Brain microvascular endothelial cell (primary cell): ENCODE results near the gene MYLK4.

Source experiments
- DNase-seq: peaks from one replicate; pipeline ENCODE4 v3.0.0-alpha.2; 2020
- H3K27ac ChIP-seq: fragments of 250-450 bp; sonication (Bioruptor Pico); 2 replicates; pipeline ENCODE4 v1.5.1; 2020; ENCODE audit warnings: mild to moderate bottlenecking, moderate library complexity
- H3K27me3 ChIP-seq: fragments of 250-450 bp; sonication (Bioruptor Pico); replicated peaks from 2 replicates; pipeline ENCODE4 v1.5.1; 2020; ENCODE audit warnings: mild to moderate bottlenecking
- H3K36me3 ChIP-seq: fragments of 250-450 bp; sonication (Bioruptor Pico); replicated peaks from 2 replicates; pipeline ENCODE4 v1.5.1; 2020; ENCODE audit warnings: mild to moderate bottlenecking
- H3K4me3 ChIP-seq: 2 replicates; pipeline ENCODE4 v1.5.1; 2011; ENCODE audit warnings: low read depth, mild to moderate bottlenecking, control low read depth, low read length, moderate library complexity
- in situ Hi-C: cut with HindIII; loops from 2 replicates; pipeline ENCODE4 v1.10.0; 2017; ENCODE audit warnings: low sequenced_read_pairs, low pct_ligation_motif_present
- TF ChIP-seq, protein P1 (sequence below): IDR thresholded peaks from 2 replicates; pipeline ENCODE4 v1.5.1; 2011; ENCODE audit warnings: low read depth, mild to moderate bottlenecking, moderate library complexity, low read length, control low read depth, inconsistent platforms; ENCODE audit errors: missing control alignments

MYLK4 gene

DNA sequence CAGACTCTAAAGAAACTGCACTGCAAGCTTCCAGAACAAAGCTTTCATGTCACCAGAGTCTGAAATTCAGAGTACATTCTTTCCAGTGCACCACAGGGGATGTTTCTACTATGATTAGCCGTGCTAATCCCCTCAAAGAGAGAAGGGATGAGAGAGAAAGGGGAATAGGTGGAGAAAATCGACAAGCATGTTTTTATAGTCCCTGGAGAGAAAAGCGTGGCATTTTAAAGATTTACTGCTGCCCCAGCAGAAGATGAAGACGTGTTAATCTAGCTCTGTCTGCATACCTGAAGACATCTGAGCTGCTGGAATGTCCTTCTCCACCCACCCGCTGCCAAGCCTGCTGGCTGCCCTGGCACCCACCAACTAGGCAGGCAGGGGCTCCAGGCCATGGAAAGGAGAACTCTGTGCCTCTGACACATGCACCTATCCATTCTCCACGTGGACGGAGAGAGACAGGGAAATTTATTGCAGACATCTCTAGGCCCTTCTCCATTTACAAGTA lies 4.1 kb downstream of the MYLK4 start:
- H3K36me3 ChIP-seq, result no peaks in the 10 kb centered on the region
- no peak overlapping the region for H3K4me3 ChIP-seq
- DNase-seq, result no peak
- TF ChIP-seq, protein P1, sequence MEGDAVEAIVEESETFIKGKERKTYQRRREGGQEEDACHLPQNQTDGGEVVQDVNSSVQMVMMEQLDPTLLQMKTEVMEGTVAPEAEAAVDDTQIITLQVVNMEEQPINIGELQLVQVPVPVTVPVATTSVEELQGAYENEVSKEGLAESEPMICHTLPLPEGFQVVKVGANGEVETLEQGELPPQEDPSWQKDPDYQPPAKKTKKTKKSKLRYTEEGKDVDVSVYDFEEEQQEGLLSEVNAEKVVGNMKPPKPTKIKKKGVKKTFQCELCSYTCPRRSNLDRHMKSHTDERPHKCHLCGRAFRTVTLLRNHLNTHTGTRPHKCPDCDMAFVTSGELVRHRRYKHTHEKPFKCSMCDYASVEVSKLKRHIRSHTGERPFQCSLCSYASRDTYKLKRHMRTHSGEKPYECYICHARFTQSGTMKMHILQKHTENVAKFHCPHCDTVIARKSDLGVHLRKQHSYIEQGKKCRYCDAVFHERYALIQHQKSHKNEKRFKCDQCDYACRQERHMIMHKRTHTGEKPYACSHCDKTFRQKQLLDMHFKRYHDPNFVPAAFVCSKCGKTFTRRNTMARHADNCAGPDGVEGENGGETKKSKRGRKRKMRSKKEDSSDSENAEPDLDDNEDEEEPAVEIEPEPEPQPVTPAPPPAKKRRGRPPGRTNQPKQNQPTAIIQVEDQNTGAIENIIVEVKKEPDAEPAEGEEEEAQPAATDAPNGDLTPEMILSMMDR, result no peak
- H3K27me3 ChIP-seq, result no peaks in the 10 kb centered on the region
- in situ Hi-C loops, result no loop called here
- H3K27ac ChIP-seq, result no peak overlapping the region

DNA sequence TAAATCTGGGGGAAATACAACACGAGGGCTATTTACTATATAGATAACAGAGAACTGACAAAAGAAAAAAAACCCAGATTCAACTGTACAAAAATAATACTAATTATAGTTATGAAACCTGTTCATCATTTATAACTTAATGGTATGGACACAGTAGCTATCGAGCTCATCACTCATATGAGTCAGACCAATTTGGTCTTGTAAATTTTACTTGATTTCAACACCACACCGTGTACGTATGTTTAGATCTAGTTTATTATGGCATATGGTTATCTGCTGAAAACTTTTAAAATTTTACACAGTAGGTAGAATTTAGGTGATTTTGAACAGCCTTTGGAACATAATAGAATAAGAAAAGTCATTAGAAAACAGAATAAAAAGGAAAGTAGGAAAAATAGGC lies 5.5 kb downstream of the MYLK4 start:
- TF ChIP-seq, protein P1, result no peak
- in situ Hi-C loops, result no loop called here
- no peak for DNase-seq

DNA sequence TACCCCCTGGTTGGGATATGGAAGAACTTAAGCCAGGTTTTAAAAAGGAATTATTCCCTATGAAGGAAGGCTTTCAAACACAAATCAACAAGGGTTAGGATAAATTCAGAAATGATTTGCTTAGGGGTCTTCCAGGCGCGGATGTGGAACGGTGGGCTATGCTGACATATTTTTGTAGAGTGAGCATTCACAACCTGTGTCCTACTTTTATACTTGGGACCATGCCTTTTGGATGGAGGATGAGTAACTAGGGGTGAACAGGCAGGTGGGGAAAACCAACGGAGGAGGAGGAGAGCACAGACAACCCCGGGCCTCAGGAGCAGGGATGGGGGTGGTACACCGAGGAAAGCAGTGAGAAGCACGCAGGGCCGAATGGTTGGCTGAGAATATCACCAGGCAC lies 5.9 kb downstream of the MYLK4 start:
- Histone ChIP-seq H3K27ac (no peak overlapping the region), H3K4me3 (no peak overlapping the region), H3K27me3 (no peaks in the 10 kb centered on the region), H3K36me3 (no peaks in the 10 kb centered on the region)
- TF ChIP-seq, protein P1, result no peak
- no peak for DNase-seq
- in situ Hi-C loops, result no loop called here

More for the DNA sequence above, 5.5 kb downstream of the MYLK4 start:
- H3K36me3 ChIP-seq, result no peaks in the 10 kb centered on the region
- H3K4me3 ChIP-seq, result no peak overlapping the region
- H3K27ac ChIP-seq, result no peak overlapping the region
- H3K27me3 ChIP-seq, result no peaks in the 10 kb centered on the region

DNA sequence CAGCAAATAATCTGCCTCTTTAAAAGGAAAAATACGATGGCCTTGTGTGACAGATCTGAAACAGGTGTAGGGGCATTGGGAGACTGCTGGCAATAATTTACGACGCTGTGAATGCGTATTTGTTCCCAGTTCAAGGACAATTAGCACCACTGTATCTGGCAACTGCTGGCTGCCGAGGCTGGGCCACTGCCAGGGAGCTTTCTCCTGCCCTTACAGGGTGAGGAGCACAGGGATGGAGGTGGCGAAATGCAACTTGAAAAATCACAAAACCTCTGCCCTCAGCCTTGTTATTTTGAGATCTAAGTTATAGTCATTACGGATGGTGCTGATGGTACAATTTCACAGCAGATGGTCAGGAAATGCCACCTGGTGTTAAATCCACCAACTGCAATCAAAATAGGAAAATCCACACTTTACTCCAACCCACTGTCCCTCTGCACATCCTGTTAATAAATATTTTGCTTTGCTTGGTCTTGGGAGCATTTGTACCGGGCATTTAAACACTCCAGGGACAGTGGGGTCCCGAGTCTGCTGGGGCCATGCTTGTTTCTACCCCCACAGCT lies 6.4 kb downstream of the MYLK4 start:
- TF ChIP-seq, protein P1, result peak; percentile 61
- peak; percentile 19 for DNase-seq
- in situ Hi-C loops, result no loop called here
- H3K27me3 ChIP-seq, result no peaks in the 10 kb centered on the region
- H3K36me3 ChIP-seq, result no peaks in the 10 kb centered on the region
- no peak overlapping the region for H3K4me3 ChIP-seq
- H3K27ac ChIP-seq, result no peak overlapping the region

DNA sequence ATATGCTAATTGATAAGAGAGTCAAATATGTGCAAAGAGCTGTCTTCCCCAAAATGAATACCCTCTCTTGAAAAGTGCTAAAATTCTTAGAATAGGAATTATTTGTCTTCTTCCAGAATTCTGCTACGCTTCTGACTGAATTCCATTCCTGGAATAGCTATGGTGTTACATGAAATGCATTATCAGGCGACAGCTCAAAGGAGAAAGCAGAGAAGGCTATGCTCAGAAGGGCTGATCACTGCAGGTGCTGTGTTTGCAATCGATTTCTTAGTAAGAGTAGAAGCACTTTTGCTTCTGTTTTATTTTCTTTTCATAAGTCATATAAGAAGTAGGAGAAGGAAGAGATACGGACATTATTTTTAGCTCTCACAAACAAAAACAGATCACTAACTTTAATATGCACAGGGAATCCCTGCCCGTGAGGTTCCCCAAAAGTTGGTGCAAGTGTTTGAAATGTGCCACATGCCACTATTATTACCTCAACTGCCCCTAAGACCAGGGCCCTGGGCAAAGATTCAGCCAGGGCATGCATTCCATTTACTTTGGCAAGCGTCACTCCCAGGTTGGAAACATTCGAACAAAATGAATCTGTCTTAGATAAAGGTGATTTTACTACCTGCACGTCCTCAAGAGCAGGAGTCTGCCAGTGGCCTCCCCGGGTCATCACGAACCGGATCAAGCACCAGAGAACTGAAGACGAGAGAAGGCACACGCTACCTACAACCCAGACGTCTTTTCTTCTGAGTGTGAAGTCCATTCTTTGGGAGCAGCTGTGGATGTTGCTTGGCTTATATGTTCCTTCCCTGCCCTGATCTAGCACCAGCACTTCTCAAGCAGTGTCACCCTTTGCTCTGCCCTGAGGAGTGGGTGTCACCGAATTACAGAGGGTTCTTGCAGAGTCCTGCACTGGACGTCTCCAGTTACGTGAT lies 7.2 kb downstream of the MYLK4 start:
- H3K4me3 ChIP-seq, result no peak overlapping the region
- no peak for DNase-seq
- H3K36me3 ChIP-seq, result no peaks in the 10 kb centered on the region
- TF ChIP-seq, protein P1, result no peak
- in situ Hi-C loops, result no loop called here
- H3K27me3 ChIP-seq, result no peaks in the 10 kb centered on the region
- H3K27ac ChIP-seq, result no peak overlapping the region
